Thyroid gland (tissue), 4 donors: ENCODE measurements around the gene AK9.

Source experiments
- CTCF ChIP-seq, 6 experiments: fragments of 200-600 bp in 3 of 6; fragments of 450-650 bp in 3 of 6; sonication (generic) in 3 of 6; IDR thresholded peaks; one replicate each; pipeline ENCODE4 v1.5.1; 2016 to 2019; ENCODE audit warnings: antibody characterized with exemption in 6 of 6, mild to moderate bottlenecking in 2 of 6, inconsistent platforms in 1 of 6, moderate library complexity in 1 of 6
- POLR2A ChIP-seq, 2 donors: fragments of 450-650 bp; IDR thresholded peaks; one replicate each; pipeline ENCODE4 v1.6.1; 2017; ENCODE audit warnings: antibody characterized with exemption in 2 of 2, mild to moderate bottlenecking in 2 of 2, moderate library complexity in 1 of 2

GRCh38 chr6:109693111-109693510 is 2.1 kb upstream of the AK9 start:
- TF ChIP-seq CTCF (IDR thresholded peaks at IDR 0.05) (no peak), POLR2A (IDR thresholded peaks at IDR 0.05) (no peak)
